Esophagus squamous epithelium (tissue), 4 donors: ENCODE data around the gene WSCD2.

Experiments used
- CTCF ChIP-seq, 6 experiments: fragments of 450-650 bp in 4 of 6; fragments of 200-600 bp in 2 of 6; sonication (generic) in 2 of 6; IDR thresholded peaks; one replicate each; pipeline ENCODE4 v1.5.1; 2016 to 2019; ENCODE audit warnings: antibody characterized with exemption in 6 of 6, mild to moderate bottlenecking in 4 of 6, moderate library complexity in 4 of 6
- POLR2A ChIP-seq, 4 donors: fragments of 450-650 bp; IDR thresholded peaks; one replicate each; pipeline ENCODE4 v1.6.1; 2017; ENCODE audit warnings: antibody characterized with exemption in 4 of 4, mild to moderate bottlenecking in 4 of 4, moderate library complexity in 3 of 4

DNA sequence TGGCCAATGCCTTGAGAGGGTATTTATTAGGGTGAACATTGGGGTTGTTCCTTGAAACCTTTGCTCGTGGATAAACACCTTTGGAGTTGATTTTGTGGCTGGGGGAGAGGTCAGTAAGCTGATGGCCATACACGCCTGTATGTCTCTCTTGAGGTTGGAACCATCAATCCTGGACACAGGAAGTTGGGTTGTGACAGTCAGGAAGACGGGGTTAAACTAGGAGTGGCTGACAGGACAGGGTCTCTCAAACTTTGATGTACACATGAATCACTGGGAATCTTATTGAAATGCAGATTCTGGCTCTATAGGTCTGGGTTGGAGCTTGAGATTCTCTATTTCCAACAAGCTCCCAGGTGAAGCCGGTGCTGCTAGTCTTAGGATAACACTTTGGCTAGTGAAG, 12.8 kb upstream of the WSCD2 start:
- TF ChIP-seq CTCF (IDR thresholded peaks at IDR 0.05), result no peak
- TF ChIP-seq POLR2A (IDR thresholded peaks at IDR 0.05), result no peak
